ENCODE results near the gene STK33.
"Not testable (repeated sequence)": the region's sequence is repeated elsewhere in the genome, so short reads cannot be mapped to it uniquely, and the experiment has no call there.

Gene STK33

GRCh38 chr11:8543278-8543677 is 50.8 kb downstream of the STK33 start:
- DNase-seq (ENCODE audit: low read depth in 2 of 2), result no peak

GRCh38 chr11:8541448-8541847 is 52.6 kb downstream of the STK33 start:
- no peak for DNase-seq (ENCODE audit: low read depth in 2 of 2)

- no peak for DNase-seq (ENCODE audit: low read depth in 2 of 2)
These were observed 60.7 kb downstream of the STK33 start for GRCh38 chr11:8533332-8533731.

GRCh38 chr11:8532475-8532874 is 61.6 kb downstream of the STK33 start:
- DNase-seq (ENCODE audit: low read depth in 2 of 2), result no peak

GRCh38 chr11:8531982-8532381 is 62.0 kb downstream of the STK33 start:
- DNase-seq (ENCODE audit: low read depth in 2 of 2), result no peak

- DNase-seq (ENCODE audit: low read depth in 2 of 2), result no peak
These were observed 62.7 kb downstream of the STK33 start for GRCh38 chr11:8531312-8531711.

GRCh38 chr11:8527939-8528338 is 66.1 kb downstream of the STK33 start:
- no peak for DNase-seq (ENCODE audit: low read depth in 2 of 2)

- DNase-seq (ENCODE audit: low read depth in 2 of 2), result no peak
These were observed 70.6 kb downstream of the STK33 start for GRCh38 chr11:8523396-8523795.

GRCh38 chr11:8512547-8512946 is 81.5 kb downstream of the STK33 start:
- no peak for DNase-seq (ENCODE audit: low read depth in 2 of 2)

GRCh38 chr11:8503910-8504364 is 90.1 kb downstream of the STK33 start:
- DNase-seq (ENCODE audit: low read depth in 2 of 2), result no peak

- no peak for DNase-seq (ENCODE audit: low read depth in 2 of 2)
These were observed 92.2 kb downstream of the STK33 start for GRCh38 chr11:8501836-8502235.

- no peak for DNase-seq (ENCODE audit: low read depth in 2 of 2)
These were observed 105.6 kb downstream of the STK33 start for GRCh38 chr11:8488395-8488794.

GRCh38 chr11:8487261-8487660 is 106.8 kb downstream of the STK33 start:
- DNase-seq (ENCODE audit: low read depth in 2 of 2), result no peak

GRCh38 chr11:8484251-8484650 is 109.8 kb downstream of the STK33 start:
- DNase-seq (ENCODE audit: low read depth in 2 of 2), result no peak

GRCh38 chr11:8480858-8481257 is 113.2 kb downstream of the STK33 start:
- DNase-seq (ENCODE audit: low read depth in 2 of 2), result no peak

GRCh38 chr11:8477680-8478079 is 116.3 kb downstream of the STK33 start:
- DNase-seq (ENCODE audit: low read depth in 2 of 2), result no peak

- DNase-seq (ENCODE audit: low read depth in 2 of 2), result no peak
These were observed 116.9 kb downstream of the STK33 start for GRCh38 chr11:8477151-8477550.

- not testable (repeated sequence) for DNase-seq (ENCODE audit: low read depth in 2 of 2)
These were observed 126.2 kb downstream of the STK33 start for GRCh38 chr11:8467806-8468205.

GRCh38 chr11:8467356-8467755 is 126.7 kb downstream of the STK33 start:
- not testable (repeated sequence) for DNase-seq (ENCODE audit: low read depth in 2 of 2)

- DNase-seq (ENCODE audit: low read depth in 2 of 2), result not testable (repeated sequence)
These were observed 127.1 kb downstream of the STK33 start for GRCh38 chr11:8466884-8467283.

GRCh38 chr11:8459711-8460399 is 134.2 kb downstream of the STK33 start:
- no peak for DNase-seq (ENCODE audit: low read depth in 2 of 2)

GRCh38 chr11:8442301-8442700 is 151.7 kb downstream of the STK33 start:
- no peak for DNase-seq (ENCODE audit: low read depth in 2 of 2)

- DNase-seq (ENCODE audit: low read depth in 2 of 2), result no peak
These were observed 153.4 kb downstream of the STK33 start for GRCh38 chr11:8440649-8441048.

- no peak for DNase-seq (ENCODE audit: low read depth in 2 of 2)
These were observed 164.5 kb downstream of the STK33 start for GRCh38 chr11:8429483-8429882.
